CD1c-positive myeloid dendritic cell (primary cell): ENCODE measurements around the gene GALNT2.

ENCODE experiments used
- DNase-seq: peaks from one replicate; pipeline ENCODE4 v3.0.0-alpha.2; 2016; ENCODE audit errors: extremely low spot score

Gene GALNT2

GRCh38 chr1:230066466-230067404, at the start of gene GALNT2:
Gene GALNT2 (plus strand): TSS chr1:230067238. CDS start chr1:230067281, 43 bp downstream.
- DNase-seq, result peak; percentile 97

- no peak for DNase-seq
Observed at GRCh38 chr1:230020451-230020850, 46.6 kb upstream of the GALNT2 start.

- DNase-seq, result no peak
Observed at GRCh38 chr1:230022666-230023380, 44.2 kb upstream of the GALNT2 start.

GRCh38 chr1:230025686-230026085, 41.4 kb upstream of the GALNT2 start:
- DNase-seq, result no peak

GRCh38 chr1:230026139-230026538, 40.9 kb upstream of the GALNT2 start:
- no peak for DNase-seq

GRCh38 chr1:230026572-230026971, 40.5 kb upstream of the GALNT2 start:
- no peak for DNase-seq

- no peak for DNase-seq
Observed at GRCh38 chr1:230028602-230029223, 38.3 kb upstream of the GALNT2 start.

GRCh38 chr1:230029244-230029941, 37.6 kb upstream of the GALNT2 start:
- no peak for DNase-seq

GRCh38 chr1:230030122-230030821, 36.8 kb upstream of the GALNT2 start:
- DNase-seq, result peak; percentile 2

GRCh38 chr1:230031131-230031530, 35.9 kb upstream of the GALNT2 start:
- DNase-seq, result peak; percentile 62

- no peak for DNase-seq
Observed at GRCh38 chr1:230032516-230033281, 34.3 kb upstream of the GALNT2 start.

- no peak for DNase-seq
Observed at GRCh38 chr1:230037261-230037660, 29.8 kb upstream of the GALNT2 start.

- no peak for DNase-seq
Observed at GRCh38 chr1:230040440-230040839, 26.6 kb upstream of the GALNT2 start.

GRCh38 chr1:230043081-230043480, 24.0 kb upstream of the GALNT2 start:
- no peak for DNase-seq

GRCh38 chr1:230044729-230045128, 22.3 kb upstream of the GALNT2 start:
- no peak for DNase-seq

GRCh38 chr1:230047114-230047865, 19.7 kb upstream of the GALNT2 start:
- DNase-seq, result no peak

- no peak for DNase-seq
Observed at GRCh38 chr1:230048322-230048721, 18.7 kb upstream of the GALNT2 start.

GRCh38 chr1:230048922-230049321, 18.1 kb upstream of the GALNT2 start:
- DNase-seq, result no peak

GRCh38 chr1:230049731-230050130, 17.3 kb upstream of the GALNT2 start:
- DNase-seq, result no peak
